HG03354 (cell line): ENCODE data around the gene TMEM43.
"Not testable (repeated sequence)": the region's sequence is repeated elsewhere in the genome, so short reads cannot be mapped to it uniquely, and the experiment has no call there.

Experiments used
- ATAC-seq: cut with Tn5 transposase; IDR thresholded peaks from one replicate; pipeline ENCODE4 v1.9.1; 2021; ENCODE audit warnings: mild to moderate bottlenecking; ENCODE audit not compliant: unreplicated experiment, poor library complexity, severe bottlenecking

The TMEM43 gene

GRCh38 chr3:14120921-14121448 lies 3.9 kb upstream of the TMEM43 start:
- not testable (repeated sequence) for ATAC-seq

DNA sequence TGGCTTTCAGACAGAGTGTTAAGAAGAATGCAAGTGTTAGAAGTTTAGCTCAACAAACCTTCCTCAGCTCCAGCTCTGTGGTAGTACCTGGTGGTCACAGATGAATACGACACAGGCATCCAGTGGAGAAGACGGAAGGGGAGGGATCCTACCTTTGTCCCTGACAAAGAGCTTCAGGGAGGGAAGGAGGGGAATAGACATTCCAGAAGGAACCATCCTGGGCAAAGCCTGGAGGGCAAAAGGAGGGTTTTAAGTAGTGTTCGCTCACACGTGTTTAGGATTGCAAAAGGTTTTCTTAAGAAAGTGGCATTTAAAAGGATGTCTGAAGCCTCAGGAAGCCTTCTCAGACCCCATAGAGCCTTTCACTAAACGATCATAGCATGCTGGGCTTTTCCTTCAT lies 3.0 kb upstream of the TMEM43 start:
- no peak for ATAC-seq

GRCh38 chr3:14122301-14122700 lies 2.6 kb upstream of the TMEM43 start:
- ATAC-seq, result no peak

DNA sequence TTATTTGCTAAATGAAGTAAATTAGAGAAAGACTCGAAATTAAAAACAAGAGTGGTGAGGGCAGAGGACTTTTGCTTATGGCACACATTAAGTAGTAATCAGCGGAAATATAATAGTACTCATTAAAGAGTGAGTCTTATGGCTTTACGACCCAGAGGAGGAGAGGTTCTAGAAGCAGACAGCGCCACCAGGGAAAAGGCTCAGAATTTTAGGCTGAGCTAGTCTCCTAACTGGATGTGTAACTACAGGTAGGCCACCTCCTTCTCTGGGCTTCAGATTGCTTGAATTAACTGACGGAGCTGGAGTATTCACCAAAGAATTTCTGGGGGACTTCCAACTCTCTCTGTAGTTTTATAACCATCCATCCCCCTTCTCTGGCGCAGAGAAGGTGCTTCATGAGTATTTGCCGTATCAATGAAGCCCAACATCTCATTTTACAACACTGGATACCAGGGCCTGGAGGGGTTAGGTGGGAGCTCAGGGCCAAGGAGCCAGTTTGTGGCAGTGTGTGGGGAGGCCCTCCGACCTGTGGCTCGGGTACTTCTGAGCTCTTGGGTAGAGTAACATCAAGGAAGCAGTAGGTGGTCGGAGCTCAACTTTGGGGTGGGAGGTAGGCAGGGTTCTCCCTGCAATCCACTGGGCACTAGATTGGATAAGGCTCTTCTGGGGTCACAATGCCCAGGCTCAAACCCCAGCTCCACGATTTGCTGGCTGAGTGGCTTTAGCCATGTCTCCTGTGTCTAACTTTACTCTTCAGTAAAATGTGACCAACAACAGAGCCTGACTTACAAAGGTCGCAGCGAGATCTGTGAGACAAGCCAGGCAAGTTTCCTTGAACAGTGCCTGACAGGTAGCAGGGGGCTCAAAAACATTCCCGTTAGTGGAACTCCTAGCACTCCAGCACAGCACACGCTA lies 1.3 kb upstream of the TMEM43 start:
- no peak for ATAC-seq

DNA sequence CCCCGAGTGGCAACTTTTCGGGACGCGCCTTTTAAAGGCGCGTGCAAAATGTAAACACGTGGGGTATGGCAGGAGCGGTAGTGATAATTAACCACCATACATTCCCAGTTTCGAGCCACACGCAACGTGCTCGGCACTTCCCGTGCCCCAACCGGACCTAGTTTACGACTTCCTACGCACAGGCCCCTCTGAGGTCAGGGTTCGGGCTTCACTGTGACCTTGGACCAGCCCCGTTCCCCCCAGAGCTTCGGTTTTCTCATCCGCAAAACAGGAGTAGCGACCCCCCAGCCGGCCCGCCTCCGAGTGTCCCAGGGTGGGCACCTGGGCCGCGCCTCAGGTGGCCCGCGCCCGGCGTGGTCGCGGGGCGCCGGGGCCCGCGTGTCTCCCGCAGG lies 633 bp upstream of the TMEM43 start:
- peak; percentile 42 for ATAC-seq

DNA sequence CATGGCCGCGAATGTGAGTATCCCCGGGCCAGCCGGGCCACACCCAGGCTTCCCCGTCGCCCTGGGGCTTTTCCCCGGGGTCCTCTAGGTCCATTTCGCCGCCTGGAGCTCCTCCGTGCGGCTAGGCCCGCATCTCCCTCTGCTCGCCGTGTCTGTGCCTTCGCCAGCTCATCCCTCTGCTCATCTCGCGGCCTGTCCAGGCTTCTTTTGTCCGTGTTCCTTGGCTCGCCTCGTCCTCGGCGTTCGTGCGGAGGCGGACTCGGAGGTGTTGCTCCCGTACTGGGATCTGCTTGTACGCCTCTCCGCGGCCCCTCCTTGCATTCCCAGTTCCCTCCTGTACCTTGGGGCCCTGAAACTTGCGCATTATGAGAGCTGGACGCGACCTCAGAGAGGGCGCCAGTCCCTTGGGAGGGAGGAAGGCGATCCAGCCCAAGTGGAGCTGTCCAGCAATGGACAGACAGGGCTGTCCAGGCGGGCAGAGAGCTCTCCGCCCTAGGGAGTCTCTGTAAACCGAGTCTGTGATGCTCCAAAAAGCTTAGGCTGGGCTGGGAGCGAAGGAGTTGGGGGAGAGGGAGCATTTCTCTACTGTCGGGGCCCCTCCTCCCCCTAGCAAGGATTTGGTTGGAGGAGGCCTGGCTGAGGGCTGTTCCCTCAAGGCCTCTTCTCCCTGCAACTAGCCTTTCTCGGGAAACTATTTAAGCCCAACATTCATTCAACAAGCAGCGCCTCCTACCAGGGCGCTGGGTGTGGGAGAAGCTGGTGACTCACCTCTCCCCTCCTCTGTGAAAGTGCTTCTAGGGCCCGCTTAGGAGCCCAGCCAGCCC lies 553 bp downstream of the TMEM43 start:
- peak; percentile 36 for ATAC-seq

GRCh38 chr3:14126017-14126886 lies 1.4 kb downstream of the TMEM43 start:
- ATAC-seq, result no peak

- no peak for ATAC-seq
These were observed 2.1 kb downstream of the TMEM43 start for GRCh38 chr3:14126887-14127505.

DNA sequence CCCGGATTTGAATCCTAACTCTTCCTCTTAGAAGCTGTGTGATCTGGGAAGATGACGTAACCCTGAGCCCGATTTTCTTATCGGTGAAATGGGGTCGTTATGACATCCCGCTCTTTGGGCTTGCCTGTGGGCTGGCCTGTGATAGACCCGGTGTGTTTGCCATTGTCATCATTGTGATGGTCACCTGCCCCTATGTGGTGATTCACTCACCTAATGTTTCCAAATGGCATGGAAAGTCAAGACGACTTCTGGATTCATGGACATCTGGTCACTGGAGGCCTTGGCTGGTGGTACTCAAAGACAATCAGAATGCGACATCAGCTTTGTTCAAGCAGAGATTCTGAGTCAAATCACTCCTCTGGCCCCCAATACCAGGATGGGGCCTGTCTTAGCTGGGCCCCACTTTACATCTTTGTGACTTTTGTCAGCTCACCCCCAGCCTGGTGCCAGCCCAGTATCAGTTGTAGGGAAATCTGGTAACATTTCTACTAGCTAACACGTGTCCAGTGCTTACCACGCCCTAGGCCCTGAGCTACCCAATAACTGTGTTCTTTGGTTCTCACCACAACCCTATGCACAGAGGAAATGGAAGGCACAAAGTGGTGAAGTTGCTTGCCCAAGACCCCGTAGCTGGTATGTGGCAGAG lies 2.8 kb downstream of the TMEM43 start:
- no peak for ATAC-seq

GRCh38 chr3:14128724-14129123 lies 3.9 kb downstream of the TMEM43 start:
- ATAC-seq, result no peak

GRCh38 chr3:14129296-14129695 lies 4.4 kb downstream of the TMEM43 start:
- ATAC-seq, result no peak

DNA sequence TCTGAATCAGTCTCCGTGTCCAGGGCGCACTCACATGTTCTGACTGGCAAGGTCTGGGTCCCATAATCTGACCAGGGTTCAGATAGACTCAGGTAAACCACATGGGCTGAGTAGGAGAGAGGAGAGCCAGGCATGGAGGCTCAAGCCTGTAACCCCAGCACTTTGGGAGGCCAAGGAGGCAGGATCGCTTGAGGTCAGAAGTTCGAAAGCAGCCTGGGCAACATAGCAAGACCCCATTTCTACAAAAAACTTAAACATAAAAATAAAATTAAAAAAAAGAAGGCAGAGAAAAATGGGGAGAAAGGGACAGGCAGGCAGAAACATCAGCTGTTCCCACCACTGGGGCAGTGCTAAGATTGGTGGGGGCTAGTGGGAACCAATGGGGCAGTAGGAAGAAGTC lies 5.4 kb downstream of the TMEM43 start:
- ATAC-seq, result no peak

- no peak for ATAC-seq
These were observed 5.9 kb downstream of the TMEM43 start for GRCh38 chr3:14130707-14131106.

GRCh38 chr3:14131134-14131533 lies 6.3 kb downstream of the TMEM43 start:
- ATAC-seq, result no peak

DNA sequence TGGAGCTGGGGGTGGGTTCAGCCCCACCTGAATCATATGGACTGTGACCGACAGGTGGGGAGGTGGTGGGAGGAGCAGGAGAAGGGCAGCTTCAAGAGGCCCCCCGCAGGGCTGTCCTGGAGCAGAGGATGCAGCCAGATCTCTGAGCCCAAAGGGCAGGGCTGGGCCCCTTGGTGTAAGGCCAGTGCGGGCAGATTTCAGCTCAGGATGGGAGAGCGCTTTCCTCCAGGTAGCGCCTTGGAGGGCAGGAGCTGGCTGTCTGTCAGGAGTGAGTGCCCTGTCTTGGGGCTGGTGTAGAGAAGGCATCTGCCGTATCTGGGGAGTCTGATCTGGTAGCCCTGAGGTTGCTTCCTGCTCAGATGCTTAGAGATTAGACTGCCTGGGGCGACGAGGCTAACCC lies 7.3 kb downstream of the TMEM43 start:
- no peak for ATAC-seq

DNA sequence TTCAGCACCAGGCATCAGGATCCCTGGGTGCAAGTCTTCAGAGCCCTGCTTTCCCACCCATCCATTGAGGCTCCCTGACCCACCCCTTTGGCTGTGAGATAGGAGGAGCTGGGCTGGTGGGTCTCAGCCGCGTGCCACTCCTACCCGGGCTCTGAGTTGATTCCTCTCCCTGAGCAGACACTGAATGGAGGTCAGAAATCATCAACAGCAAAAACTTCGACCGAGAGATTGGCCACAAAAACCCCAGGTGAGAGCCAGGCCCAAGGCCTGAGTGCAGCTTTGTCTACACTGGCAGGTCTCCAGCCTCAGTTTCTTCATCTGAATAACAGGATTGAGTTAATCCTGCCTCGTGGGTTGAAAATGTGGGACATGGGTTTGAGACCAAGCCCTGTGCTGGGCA lies 7.8 kb downstream of the TMEM43 start:
- ATAC-seq, result no peak

DNA sequence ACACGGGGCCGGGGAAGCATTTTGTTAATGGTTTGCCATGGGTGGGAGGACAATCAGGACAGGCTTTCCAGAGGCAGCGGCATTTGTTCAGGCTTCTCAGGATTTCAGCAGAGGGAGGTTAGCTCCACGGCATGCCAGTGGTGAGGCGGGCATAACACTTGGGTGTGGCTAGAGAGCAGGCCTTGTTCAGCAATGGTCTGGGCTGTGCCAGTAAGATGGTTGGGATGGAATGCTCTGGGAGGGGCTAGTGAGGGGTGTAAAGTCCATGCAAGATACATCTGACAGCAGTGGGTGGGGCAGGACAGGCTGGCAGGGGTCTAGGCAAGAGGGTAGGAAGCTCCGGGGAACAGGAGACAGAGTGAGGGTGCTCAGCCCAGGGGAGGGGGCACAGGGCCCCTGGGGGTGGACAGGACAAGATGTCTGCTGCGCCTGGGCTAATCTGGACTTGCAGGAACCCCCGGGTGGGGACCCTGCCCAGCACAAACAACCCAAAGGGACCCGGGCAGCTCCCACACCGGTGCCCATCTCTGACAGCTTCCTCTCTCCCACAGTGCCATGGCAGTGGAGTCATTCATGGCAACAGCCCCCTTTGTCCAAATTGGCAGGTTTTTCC lies 8.4 kb downstream of the TMEM43 start:
- no peak for ATAC-seq

- ATAC-seq, result no peak
These were observed 9.0 kb downstream of the TMEM43 start for GRCh38 chr3:14133876-14134275.
